ENCODE data around the gene FNDC10.

FNDC10 gene

GRCh38 chr1:1627829-1628753, 28.2 kb upstream of the FNDC10 start:
- DNase-seq (ENCODE audit: low read depth): no peak

GRCh38 chr1:1627261-1627828, 27.4 kb upstream of the FNDC10 start:
- no peak for DNase-seq (ENCODE audit: low read depth)

- no peak for DNase-seq (ENCODE audit: low read depth)
Observed at GRCh38 chr1:1626207-1627141, 26.5 kb upstream of the FNDC10 start.

- DNase-seq (ENCODE audit: low read depth): no peak
Observed at GRCh38 chr1:1625824-1626206, 25.9 kb upstream of the FNDC10 start.

GRCh38 chr1:1625404-1625775, 25.5 kb upstream of the FNDC10 start:
- DNase-seq (ENCODE audit: low read depth): no peak

GRCh38 chr1:1624443-1625403, 24.8 kb upstream of the FNDC10 start:
- no peak for DNase-seq (ENCODE audit: low read depth)

- no peak for DNase-seq (ENCODE audit: low read depth)
Observed at GRCh38 chr1:1623631-1624442, 23.9 kb upstream of the FNDC10 start.

- DNase-seq (ENCODE audit: low read depth): no peak
Observed at GRCh38 chr1:1623181-1623630, 23.3 kb upstream of the FNDC10 start.

GRCh38 chr1:1622788-1623094, 22.8 kb upstream of the FNDC10 start:
- DNase-seq (ENCODE audit: low read depth): no peak

- DNase-seq (ENCODE audit: low read depth): no peak
Observed at GRCh38 chr1:1622010-1622787, 22.3 kb upstream of the FNDC10 start.

- no peak for DNase-seq (ENCODE audit: low read depth)
Observed at GRCh38 chr1:1621173-1622009, 21.5 kb upstream of the FNDC10 start.

GRCh38 chr1:1620433-1621139, 20.7 kb upstream of the FNDC10 start:
- no peak for DNase-seq (ENCODE audit: low read depth)

GRCh38 chr1:1619917-1620361, 20.0 kb upstream of the FNDC10 start:
- no peak for DNase-seq (ENCODE audit: low read depth)

GRCh38 chr1:1618396-1619068, 18.6 kb upstream of the FNDC10 start:
- no peak for DNase-seq (ENCODE audit: low read depth)

GRCh38 chr1:1617925-1618324, 18.0 kb upstream of the FNDC10 start:
- DNase-seq (ENCODE audit: low read depth): no peak

- no peak for DNase-seq (ENCODE audit: low read depth)
Observed at GRCh38 chr1:1617516-1617915, 17.6 kb upstream of the FNDC10 start.

GRCh38 chr1:1616838-1617237, 16.9 kb upstream of the FNDC10 start:
- DNase-seq (ENCODE audit: low read depth): no peak
